H9 (cell line): ENCODE results near the gene PYGB. TPM values are rescaled to one million over a fixed set of nuclear protein-coding genes. Genes with fewer than 3 reads are reported as not detected.

Experiments used
- DNase-seq: peaks from one replicate; pipeline ENCODE4 v3.0.0-alpha.2; 2017
- H2AFZ ChIP-seq: one replicate; pipeline ENCODE4 v1.6.1; 2013; ENCODE audit warnings: mild to moderate bottlenecking, low read length, control low read depth, moderate library complexity
- H2AK5ac ChIP-seq: 2 replicates; pipeline ENCODE4 v1.6.1; 2013; ENCODE audit warnings: low read length, control low read depth, mixed read lengths; ENCODE audit not compliant: insufficient read length
- H2BK120ac ChIP-seq: one replicate; pipeline ENCODE4 v1.6.1; 2013; ENCODE audit warnings: low read depth, mild to moderate bottlenecking, low read length, control low read depth, inconsistent platforms; ENCODE audit not compliant: poor library complexity, severe bottlenecking
- H2BK12ac ChIP-seq: 2 replicates; pipeline ENCODE4 v1.6.1; 2013; ENCODE audit warnings: low read length, control low read depth, mixed read lengths, low read depth; ENCODE audit not compliant: insufficient read length
- H2BK15ac ChIP-seq: 2 replicates; pipeline ENCODE4 v1.6.1; 2013; ENCODE audit warnings: low read depth, low read length, control low read depth
- H2BK20ac ChIP-seq: one replicate; pipeline ENCODE4 v1.6.1; 2013; ENCODE audit warnings: low read depth, mild to moderate bottlenecking, low read length, control low read depth, inconsistent platforms; ENCODE audit not compliant: poor library complexity, severe bottlenecking
- H2BK5ac ChIP-seq: 2 replicates; pipeline ENCODE4 v1.6.1; 2013; ENCODE audit warnings: low read length, control low read depth, mixed read lengths; ENCODE audit not compliant: insufficient read length
- H3K14ac ChIP-seq: 2 replicates; pipeline ENCODE4 v1.6.1; 2013; ENCODE audit warnings: low read length, control low read depth; ENCODE audit not compliant: insufficient read depth
- H3K18ac ChIP-seq: 2 replicates; pipeline ENCODE4 v1.6.1; 2013; ENCODE audit warnings: low read depth, mild to moderate bottlenecking, mixed read lengths, low read length, control low read depth; ENCODE audit not compliant: insufficient read length
- H3K23ac ChIP-seq: 2 replicates; pipeline ENCODE4 v1.6.1; 2013; ENCODE audit warnings: low read length, control low read depth, mixed read lengths, low read depth; ENCODE audit not compliant: insufficient read length
- H3K23me2 ChIP-seq: 2 replicates; pipeline ENCODE4 v1.6.1; 2013; ENCODE audit warnings: low read depth, mild to moderate bottlenecking, mixed read lengths, low read length, control low read depth; ENCODE audit not compliant: insufficient read length, poor library complexity, severe bottlenecking
- H3K27ac ChIP-seq: 2 replicates; pipeline ENCODE4 v1.5.1; 2013; ENCODE audit warnings: low read length, control low read depth, mixed read lengths, low read depth; ENCODE audit not compliant: insufficient read length
- H3K27me3 ChIP-seq: 2 replicates; pipeline ENCODE4 v1.6.1; 2013; ENCODE audit warnings: low read length, control low read depth, inconsistent platforms; ENCODE audit not compliant: insufficient read depth
- H3K4ac ChIP-seq: 2 replicates; pipeline ENCODE4 v1.6.1; 2013; ENCODE audit warnings: low read depth, mild to moderate bottlenecking, control low read depth, inconsistent platforms, low read length, moderate library complexity
- H3K4me1 ChIP-seq: 2 replicates; pipeline ENCODE4 v1.6.1; 2013; ENCODE audit warnings: low read length, control low read depth, inconsistent platforms; ENCODE audit not compliant: insufficient read depth
- H3K4me2 ChIP-seq: 2 replicates; pipeline ENCODE4 v1.6.1; 2013; ENCODE audit warnings: low read length, control low read depth, mixed read lengths; ENCODE audit not compliant: insufficient read length, insufficient read depth
- H3K56ac ChIP-seq: 2 replicates; pipeline ENCODE4 v1.6.1; 2013; ENCODE audit warnings: low read depth, mild to moderate bottlenecking, mixed read lengths, low read length, control low read depth; ENCODE audit not compliant: insufficient read length
- H3K79me1 ChIP-seq: 2 replicates; pipeline ENCODE4 v1.6.1; 2013; ENCODE audit warnings: low read depth, mild to moderate bottlenecking, moderate library complexity, low read length, control low read depth, inconsistent platforms; ENCODE audit not compliant: insufficient read depth, poor library complexity, severe bottlenecking
- H3K79me2 ChIP-seq: 2 replicates; pipeline ENCODE4 v1.6.1; 2013; ENCODE audit warnings: low read length, control low read depth, inconsistent platforms; ENCODE audit not compliant: insufficient read depth
- H3K9ac ChIP-seq: 2 replicates; pipeline ENCODE4 v1.6.1; 2013; ENCODE audit warnings: low read length, control low read depth, mixed read lengths; ENCODE audit not compliant: insufficient read length; ENCODE audit errors: extremely low read depth
- H3K9me3 ChIP-seq: one replicate; pipeline ENCODE4 v1.6.1; 2013; ENCODE audit warnings: low read depth, low read length, inconsistent platforms; ENCODE audit not compliant: control insufficient read depth
- H3T11ph ChIP-seq: one replicate; pipeline ENCODE4 v1.6.1; 2013; ENCODE audit warnings: mild to moderate bottlenecking, low read length, control low read depth, inconsistent platforms
- H4K20me1 ChIP-seq: one replicate; pipeline ENCODE4 v1.6.1; 2013; ENCODE audit not compliant: control insufficient read depth, insufficient read length, insufficient read depth
- H4K5ac ChIP-seq: 2 replicates; pipeline ENCODE4 v1.6.1; 2013; ENCODE audit warnings: low read depth, mild to moderate bottlenecking, mixed read lengths, low read length, control low read depth; ENCODE audit not compliant: insufficient read length
- H4K8ac ChIP-seq: replicated peaks from 2 replicates; pipeline ENCODE4 v1.6.1; 2013; ENCODE audit warnings: low read length, control low read depth, mixed read lengths, low read depth; ENCODE audit not compliant: insufficient read length
- H4K91ac ChIP-seq: 2 replicates; pipeline ENCODE4 v1.6.1; 2013; ENCODE audit warnings: low read depth, mild to moderate bottlenecking, moderate library complexity, mixed read lengths, low read length, control low read depth; ENCODE audit not compliant: insufficient read length
- H3K27ac Mint-ChIP-seq, 3 experiments: 2 replicates in 2 of 3; 3 replicates in 1 of 3; pipeline ENCODE4 v1.8.0; 2020 to 2021; ENCODE audit warnings: mixed read lengths in 3 of 3, mild to moderate bottlenecking in 1 of 3, moderate library complexity in 1 of 3
- H3K27me3 Mint-ChIP-seq: 2 replicates; pipeline ENCODE4 v1.8.0; 2021; ENCODE audit warnings: low read depth, mild to moderate bottlenecking, moderate library complexity, mixed read lengths
- H3K36me3 Mint-ChIP-seq, 3 experiments: 2 replicates in 2 of 3; 3 replicates in 1 of 3; pipeline ENCODE4 v1.8.0; 2020 to 2021; ENCODE audit warnings: low read depth in 3 of 3, mixed read lengths in 3 of 3; ENCODE audit not compliant: insufficient read depth in 1 of 3
- H3K4me1 Mint-ChIP-seq, 2 experiments: 2 replicates each; pipeline ENCODE4 v1.8.0; 2020; ENCODE audit warnings: mixed read lengths in 2 of 2
- H3K4me3 Mint-ChIP-seq, 2 experiments: 2 replicates in 1 of 2; 3 replicates in 1 of 2; pipeline ENCODE4 v1.8.0; 2020 to 2021; ENCODE audit warnings: mild to moderate bottlenecking in 2 of 2, mixed read lengths in 2 of 2, moderate library complexity in 1 of 2
- H3K9me3 Mint-ChIP-seq, 2 experiments: 2 replicates in 1 of 2; 3 replicates in 1 of 2; pipeline ENCODE4 v1.8.0; 2020; ENCODE audit warnings: mild to moderate bottlenecking in 2 of 2, mixed read lengths in 2 of 2, moderate library complexity in 1 of 2
- WGBS: extraction: QIAGEN DNeasy Blood & Tissue Kit; methylation state at CpG from one replicate; pipeline ENCODE4 v1.1.7; 2013; ENCODE audit warnings: missing lambda C conversion rate, low lambda C conversion rate, mixed read lengths; ENCODE audit not compliant: insufficient read length; ENCODE audit errors: extremely low coverage; 5-methylcytosine and 5-hydroxymethylcytosine counted together
- total RNA-seq: library from RNA; stranded (reverse); gene quantifications from 2 replicates; pipeline ENCODE4 v1.2.1, GENCODE V29; 2021
- TF ChIP-seq, protein P1 (sequence below): fragments of 200-600 bp; sonication (generic); conservative IDR thresholded peaks from 3 replicates; pipeline ENCODE4 v1.8.0; 2021; ENCODE audit warnings: antibody characterized with exemption, mild to moderate bottlenecking

Gene PYGB
- total RNA-seq, 1 experiment from 2014 or later: 46.9 TPM

DNA sequence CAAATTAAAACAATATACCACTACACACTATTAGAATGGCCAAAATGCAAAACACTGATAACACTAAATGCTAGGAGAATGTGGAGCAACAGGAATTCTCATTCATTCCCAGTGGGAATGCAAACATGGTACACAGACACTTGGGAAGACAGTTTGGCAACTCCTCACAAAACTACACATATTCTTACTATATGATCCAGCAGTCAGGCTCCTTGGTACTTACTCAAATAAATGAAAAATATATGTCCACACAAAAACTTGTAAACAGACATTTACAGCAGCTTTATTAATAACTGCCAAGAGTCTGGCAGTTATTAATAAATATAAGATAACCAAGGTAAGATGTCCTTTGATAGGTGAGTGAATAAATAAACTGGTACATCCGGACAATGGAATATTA is 97.8 kb downstream of the PYGB start:
- H3K18ac ChIP-seq: no peak overlapping the region
- Mint-ChIP-seq H3K9me3 (peaks cover 0 to 3% of the 10 kb centered on the region in 2 experiments; a peak in 2 of 5 replicates), H3K36me3 (peaks cover 2 to 17% (median 15%) of the 10 kb centered on the region in 3 experiments; a peak in 5 of 7 replicates), H3K27me3 (no peaks in the 10 kb centered on the region), H3K27ac (no peak overlapping the region), H3K4me3 (no peak overlapping the region), H3K4me1 (peaks cover 6 to 9% of the 10 kb centered on the region in 2 experiments)
- no peaks in the 10 kb centered on the region; the same call in 1 of the 2 replicates for H3K4me1 ChIP-seq
- DNase-seq: no peak
- no peaks in the 10 kb centered on the region for H3K79me1 ChIP-seq
- no peak overlapping the region for H2BK5ac ChIP-seq
- no peaks in the 10 kb centered on the region for H4K20me1 ChIP-seq
- H3K9me3 ChIP-seq: no peaks in the 10 kb centered on the region
- no peak overlapping the region for H2BK12ac ChIP-seq
- no peak overlapping the region for H3K9ac ChIP-seq
- H4K8ac ChIP-seq: no peak overlapping the region
- H2AFZ ChIP-seq: no peak overlapping the region
- H2BK15ac ChIP-seq: no peak overlapping the region
- H3K27me3 ChIP-seq: no peaks in the 10 kb centered on the region
- no peak overlapping the region for H2AK5ac ChIP-seq
- no peak overlapping the region for H2BK120ac ChIP-seq
- H3K14ac ChIP-seq: no peak overlapping the region
- no peak overlapping the region for H4K91ac ChIP-seq
- peaks cover 3% of the 10 kb centered on the region; the same call in 1 of the 2 replicates for H3K79me2 ChIP-seq
- no peak overlapping the region for H3K4ac ChIP-seq
- H3K4me2 ChIP-seq: no peak overlapping the region
- H4K5ac ChIP-seq: no peak overlapping the region
- no peaks in the 10 kb centered on the region for H3K23me2 ChIP-seq
- H3T11ph ChIP-seq: no peak overlapping the region
- no peak overlapping the region for H3K56ac ChIP-seq
- H3K23ac ChIP-seq: no peak overlapping the region
- TF ChIP-seq, protein P1, sequence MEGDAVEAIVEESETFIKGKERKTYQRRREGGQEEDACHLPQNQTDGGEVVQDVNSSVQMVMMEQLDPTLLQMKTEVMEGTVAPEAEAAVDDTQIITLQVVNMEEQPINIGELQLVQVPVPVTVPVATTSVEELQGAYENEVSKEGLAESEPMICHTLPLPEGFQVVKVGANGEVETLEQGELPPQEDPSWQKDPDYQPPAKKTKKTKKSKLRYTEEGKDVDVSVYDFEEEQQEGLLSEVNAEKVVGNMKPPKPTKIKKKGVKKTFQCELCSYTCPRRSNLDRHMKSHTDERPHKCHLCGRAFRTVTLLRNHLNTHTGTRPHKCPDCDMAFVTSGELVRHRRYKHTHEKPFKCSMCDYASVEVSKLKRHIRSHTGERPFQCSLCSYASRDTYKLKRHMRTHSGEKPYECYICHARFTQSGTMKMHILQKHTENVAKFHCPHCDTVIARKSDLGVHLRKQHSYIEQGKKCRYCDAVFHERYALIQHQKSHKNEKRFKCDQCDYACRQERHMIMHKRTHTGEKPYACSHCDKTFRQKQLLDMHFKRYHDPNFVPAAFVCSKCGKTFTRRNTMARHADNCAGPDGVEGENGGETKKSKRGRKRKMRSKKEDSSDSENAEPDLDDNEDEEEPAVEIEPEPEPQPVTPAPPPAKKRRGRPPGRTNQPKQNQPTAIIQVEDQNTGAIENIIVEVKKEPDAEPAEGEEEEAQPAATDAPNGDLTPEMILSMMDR: no peak
- no CpG with 5 or more reads among the region's 1 CpG for WGBS
- H2BK20ac ChIP-seq: no peak overlapping the region
- no peak overlapping the region for H3K27ac ChIP-seq
